Coronary artery (tissue), 2 donors: ENCODE measurements around the gene GRM3.

Experiments used
- DNase-seq: peaks from one replicate; pipeline ENCODE4 v3.0.0-alpha.2; 2017; ENCODE audit warnings: low spot score
- H3K27ac ChIP-seq, 2 donors: fragments of 200-600 bp; sonication (generic); one replicate each; pipeline ENCODE4 v1.5.1; 2016 to 2019
- H3K4me3 ChIP-seq: fragments of 200-600 bp; sonication (generic); 2 replicates; pipeline ENCODE4 v1.5.1; 2016; ENCODE audit warnings: mild to moderate bottlenecking, moderate library complexity
- CTCF ChIP-seq: fragments of 200-600 bp; sonication (generic); IDR thresholded peaks from one replicate; pipeline ENCODE4 v1.5.1; 2019; ENCODE audit warnings: antibody characterized with exemption

GRM3 gene

GRCh38 chr7:86785641-86786040 lies 141.9 kb downstream of the GRM3 start:
- no peak overlapping the region for H3K4me3 ChIP-seq
- no peak for TF ChIP-seq CTCF
- H3K27ac ChIP-seq = no peak overlapping the region
- DNase-seq = no peak

- Histone ChIP-seq H3K27ac (no peak overlapping the region), H3K4me3 (no peak overlapping the region)
- no peak for DNase-seq
- TF ChIP-seq CTCF = no peak
Measured at GRCh38 chr7:86786376-86786775, 142.7 kb downstream of the GRM3 start.

- no peak for DNase-seq
- H3K4me3 ChIP-seq = no peak overlapping the region
- H3K27ac ChIP-seq = no peak overlapping the region
- TF ChIP-seq CTCF = no peak
Measured at GRCh38 chr7:86788948-86789347, 145.2 kb downstream of the GRM3 start.

- no peak for DNase-seq
- H3K4me3 ChIP-seq = no peak overlapping the region
- TF ChIP-seq CTCF = no peak
- H3K27ac ChIP-seq = no peak overlapping the region
Measured at GRCh38 chr7:86790383-86790782, 146.7 kb downstream of the GRM3 start.

GRCh38 chr7:86792260-86792659 lies 148.6 kb downstream of the GRM3 start:
- TF ChIP-seq CTCF = no peak
- no peak overlapping the region for H3K27ac ChIP-seq
- no peak for DNase-seq
- H3K4me3 ChIP-seq = no peak overlapping the region

- TF ChIP-seq CTCF = no peak
- DNase-seq = no peak
Measured at GRCh38 chr7:86793136-86793535, 149.4 kb downstream of the GRM3 start.

GRCh38 chr7:86814661-86815379 lies 171.1 kb downstream of the GRM3 start:
- Histone ChIP-seq H3K27ac (no peak overlapping the region), H3K4me3 (no peak overlapping the region)
- TF ChIP-seq CTCF = no peak
- DNase-seq = no peak

More at GRCh38 chr7:86793136-86793535, 149.4 kb downstream of the GRM3 start:
- no peak overlapping the region for H3K27ac ChIP-seq
- H3K4me3 ChIP-seq = no peak overlapping the region
